ENCODE measurements around the gene PCDHA1.
"Not testable (repeated sequence)": the region's sequence is repeated elsewhere in the genome, so short reads cannot be mapped to it uniquely, and the experiment has no call there.

Gene PCDHA1

DNA sequence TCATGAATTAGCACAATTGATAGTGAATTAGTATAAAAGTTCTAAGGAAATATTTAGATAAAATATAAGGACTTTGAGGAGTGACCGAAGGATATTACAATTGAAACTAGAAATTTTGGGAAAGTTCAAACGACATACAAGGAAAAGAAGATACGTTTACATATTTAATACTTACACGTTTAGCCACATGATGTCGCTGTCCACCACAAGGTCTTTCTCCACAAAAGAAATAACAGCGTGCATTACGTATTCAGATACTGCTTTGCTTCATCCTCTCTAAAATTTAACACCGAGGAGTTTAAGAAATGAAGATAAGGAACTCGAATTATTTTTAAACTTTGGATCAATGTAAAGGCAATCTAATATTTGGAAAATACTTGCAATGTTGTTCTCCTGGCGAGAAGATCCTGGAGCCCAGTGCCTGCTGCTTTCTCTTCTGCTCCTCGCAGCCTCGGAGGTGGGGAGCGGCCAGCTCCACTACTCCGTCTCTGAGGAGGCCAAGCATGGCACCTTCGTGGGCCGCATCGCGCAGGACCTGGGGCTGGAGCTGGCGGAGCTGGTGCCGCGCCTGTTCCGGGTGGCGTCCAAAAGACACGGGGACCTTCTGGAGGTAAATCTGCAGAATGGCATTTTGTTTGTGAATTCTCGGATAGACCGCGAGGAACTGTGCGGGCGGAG, 15.0 kb downstream of the PCDHA1 start, which contains the start of gene PCDHA3:
Gene PCDHA3 (plus strand): TSS at position 242 of the 678 bp plus-strand sequence.
- TF ChIP-seq, protein P1, sequence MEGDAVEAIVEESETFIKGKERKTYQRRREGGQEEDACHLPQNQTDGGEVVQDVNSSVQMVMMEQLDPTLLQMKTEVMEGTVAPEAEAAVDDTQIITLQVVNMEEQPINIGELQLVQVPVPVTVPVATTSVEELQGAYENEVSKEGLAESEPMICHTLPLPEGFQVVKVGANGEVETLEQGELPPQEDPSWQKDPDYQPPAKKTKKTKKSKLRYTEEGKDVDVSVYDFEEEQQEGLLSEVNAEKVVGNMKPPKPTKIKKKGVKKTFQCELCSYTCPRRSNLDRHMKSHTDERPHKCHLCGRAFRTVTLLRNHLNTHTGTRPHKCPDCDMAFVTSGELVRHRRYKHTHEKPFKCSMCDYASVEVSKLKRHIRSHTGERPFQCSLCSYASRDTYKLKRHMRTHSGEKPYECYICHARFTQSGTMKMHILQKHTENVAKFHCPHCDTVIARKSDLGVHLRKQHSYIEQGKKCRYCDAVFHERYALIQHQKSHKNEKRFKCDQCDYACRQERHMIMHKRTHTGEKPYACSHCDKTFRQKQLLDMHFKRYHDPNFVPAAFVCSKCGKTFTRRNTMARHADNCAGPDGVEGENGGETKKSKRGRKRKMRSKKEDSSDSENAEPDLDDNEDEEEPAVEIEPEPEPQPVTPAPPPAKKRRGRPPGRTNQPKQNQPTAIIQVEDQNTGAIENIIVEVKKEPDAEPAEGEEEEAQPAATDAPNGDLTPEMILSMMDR (conservative IDR thresholded peaks at IDR 0.05; ENCODE audit: low read depth, low read length) = no peak
- no peak within 1 kb of the TSS for H3K4me3 ChIP-seq (ENCODE audit: low read depth, low read length)
- DNase-seq (ENCODE audit: low read depth) = peak; percentile 6

DNA sequence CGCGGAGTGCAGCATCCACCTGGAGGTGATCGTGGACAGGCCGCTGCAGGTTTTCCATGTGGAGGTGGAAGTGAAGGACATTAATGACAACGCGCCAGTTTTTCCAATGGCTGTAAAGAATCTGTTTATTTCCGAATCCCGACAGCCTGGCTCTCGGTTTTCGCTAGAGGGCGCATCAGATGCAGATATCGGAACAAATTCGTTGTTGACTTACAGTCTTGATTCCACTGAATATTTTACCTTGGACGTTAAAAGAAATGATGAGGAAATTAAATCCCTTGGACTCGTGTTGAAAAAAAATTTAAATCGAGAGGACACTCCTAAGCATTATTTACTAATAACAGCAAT, 15.5 kb downstream of the PCDHA1 start:
- no peak overlapping the region for H3K4me3 ChIP-seq (ENCODE audit: low read depth, low read length)
- peak; percentile 2 for DNase-seq (ENCODE audit: low read depth)
- TF ChIP-seq, protein P1 (conservative IDR thresholded peaks at IDR 0.05; ENCODE audit: low read depth, low read length) = no peak

DNA sequence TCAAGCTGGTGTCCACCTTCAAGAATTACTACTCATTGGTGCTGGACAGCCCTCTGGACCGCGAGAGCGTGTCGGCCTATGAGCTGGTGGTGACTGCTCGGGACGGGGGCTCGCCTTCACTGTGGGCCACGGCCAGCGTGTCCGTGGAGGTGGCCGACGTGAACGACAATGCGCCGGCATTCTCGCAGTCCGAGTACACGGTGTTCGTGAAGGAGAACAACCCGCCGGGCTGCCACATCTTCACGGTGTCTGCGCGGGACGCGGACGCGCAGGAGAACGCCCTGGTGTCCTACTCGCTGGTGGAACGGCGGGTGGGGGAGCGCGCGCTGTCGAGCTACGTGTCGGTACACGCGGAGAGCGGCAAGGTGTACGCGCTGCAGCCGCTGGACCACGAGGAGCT, 16.4 kb downstream of the PCDHA1 start:
- not testable (repeated sequence) for DNase-seq (ENCODE audit: low read depth); H3K4me3 ChIP-seq (ENCODE audit: low read depth, low read length)

DNA sequence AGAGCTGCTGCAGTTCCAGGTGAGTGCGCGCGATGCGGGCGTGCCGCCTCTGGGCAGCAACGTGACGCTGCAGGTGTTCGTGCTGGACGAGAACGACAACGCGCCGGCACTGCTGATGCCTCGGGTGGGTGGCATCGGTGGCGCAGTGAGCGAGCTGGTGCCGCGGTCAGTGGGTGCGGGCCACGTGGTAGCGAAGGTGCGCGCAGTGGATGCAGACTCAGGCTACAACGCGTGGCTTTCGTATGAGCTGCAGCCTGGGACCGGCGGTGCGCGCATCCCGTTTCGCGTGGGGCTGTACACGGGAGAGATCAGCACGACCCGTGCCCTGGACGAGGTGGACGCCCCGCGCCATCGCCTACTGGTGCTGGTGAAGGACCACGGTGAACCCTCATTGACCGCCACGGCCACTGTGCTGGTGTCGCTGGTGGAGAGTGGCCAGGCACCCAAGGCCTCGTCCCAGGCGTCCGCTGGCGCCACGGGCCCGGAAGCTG, 16.9 kb downstream of the PCDHA1 start:
- no peak for DNase-seq (ENCODE audit: low read depth)
- TF ChIP-seq, protein P1 (conservative IDR thresholded peaks at IDR 0.05; ENCODE audit: low read depth, low read length) = no peak
- H3K4me3 ChIP-seq (ENCODE audit: low read depth, low read length) = no peak overlapping the region

DNA sequence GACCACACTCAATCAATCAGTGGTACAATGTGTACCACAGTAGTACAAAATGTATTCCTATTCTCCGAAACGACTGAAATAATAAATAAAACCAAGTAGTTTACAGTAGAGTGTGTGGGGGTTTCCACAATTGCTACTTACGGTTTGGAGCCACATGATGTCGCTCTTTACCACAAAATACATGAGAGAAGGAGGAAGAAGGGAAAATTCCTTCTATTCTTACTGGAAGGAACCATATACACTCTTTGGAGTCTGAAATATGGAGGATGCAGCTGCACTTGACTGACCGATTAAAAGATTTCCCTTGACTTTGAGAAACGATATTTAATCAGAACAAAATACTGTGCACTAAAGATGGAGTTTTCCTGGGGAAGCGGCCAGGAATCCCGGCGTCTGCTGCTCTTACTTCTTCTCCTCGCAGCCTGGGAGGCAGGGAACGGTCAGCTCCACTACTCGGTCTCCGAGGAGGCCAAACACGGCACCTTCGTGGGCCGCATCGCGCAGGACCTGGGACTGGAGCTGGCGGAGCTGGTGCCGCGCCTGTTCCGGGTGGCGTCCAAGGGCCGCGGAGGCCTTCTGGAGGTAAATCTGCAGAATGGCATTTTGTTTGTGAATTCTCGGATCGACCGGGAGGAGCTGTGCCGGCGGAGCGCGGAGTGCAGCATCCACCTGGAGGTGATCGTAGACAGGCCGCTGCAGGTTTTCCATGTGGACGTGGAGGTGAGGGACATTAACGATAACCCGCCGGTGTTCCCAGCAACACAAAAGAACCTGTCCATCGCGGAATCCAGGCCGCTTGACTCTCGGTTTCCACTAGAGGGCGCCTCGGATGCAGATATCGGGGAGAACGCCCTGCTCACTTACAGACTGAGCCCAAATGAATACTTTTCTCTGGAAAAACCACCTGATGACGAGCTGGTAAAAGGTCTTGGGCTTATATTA, 21.2 kb downstream of the PCDHA1 start, which contains the start of gene PCDHA4:
Gene PCDHA4 (plus strand): TSS at position 235 of the 942 bp plus-strand sequence.
- peak; percentile 4 for DNase-seq (ENCODE audit: low read depth)
- no peak within 1 kb of the TSS for H3K4me3 ChIP-seq (ENCODE audit: low read depth, low read length)
- TF ChIP-seq, protein P1 (conservative IDR thresholded peaks at IDR 0.05; ENCODE audit: low read depth, low read length) = peak; percentile 18

DNA sequence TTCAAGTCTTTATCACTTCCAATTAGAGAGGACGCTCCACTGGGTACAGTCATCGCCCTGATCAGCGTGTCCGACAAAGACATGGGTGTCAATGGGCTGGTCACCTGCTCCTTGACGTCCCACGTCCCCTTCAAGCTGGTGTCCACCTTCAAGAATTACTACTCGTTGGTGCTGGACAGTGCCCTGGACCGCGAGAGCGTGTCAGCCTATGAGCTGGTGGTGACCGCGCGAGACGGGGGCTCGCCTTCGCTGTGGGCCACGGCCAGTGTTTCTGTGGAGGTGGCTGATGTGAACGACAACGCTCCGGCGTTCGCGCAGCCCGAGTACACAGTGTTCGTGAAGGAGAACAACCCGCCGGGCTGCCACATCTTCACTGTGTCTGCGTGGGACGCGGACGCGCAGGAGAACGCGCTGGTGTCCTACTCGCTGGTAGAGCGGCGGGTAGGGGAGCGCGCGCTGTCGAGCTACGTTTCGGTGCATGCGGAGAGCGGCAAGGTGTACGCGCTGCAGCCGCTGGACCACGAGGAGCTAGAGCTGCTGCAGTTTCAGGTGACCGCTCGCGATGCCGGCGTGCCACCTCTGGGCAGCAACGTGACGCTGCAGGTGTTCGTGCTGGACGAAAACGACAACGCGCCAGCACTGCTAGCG, 22.4 kb downstream of the PCDHA1 start:
- not testable (repeated sequence) for DNase-seq (ENCODE audit: low read depth); H3K4me3 ChIP-seq (ENCODE audit: low read depth, low read length)

DNA sequence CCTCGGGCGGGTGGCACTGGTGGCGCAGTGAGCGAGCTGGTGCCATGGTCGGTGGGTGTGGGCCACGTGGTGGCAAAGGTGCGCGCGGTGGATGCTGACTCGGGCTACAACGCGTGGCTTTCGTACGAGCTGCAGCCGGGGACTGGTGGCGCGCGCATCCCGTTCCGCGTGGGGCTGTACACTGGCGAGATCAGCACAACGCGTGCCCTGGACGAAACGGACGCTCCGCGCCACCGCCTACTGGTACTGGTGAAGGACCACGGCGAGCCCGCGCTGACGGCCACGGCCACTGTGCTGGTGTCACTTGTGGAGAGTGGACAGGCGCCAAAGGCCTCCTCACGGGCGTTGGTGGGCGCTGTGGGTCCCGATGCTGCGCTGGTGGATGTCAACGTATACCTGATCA, 22.9 kb downstream of the PCDHA1 start:
- no peak overlapping the region for H3K4me3 ChIP-seq (ENCODE audit: low read depth, low read length)
- TF ChIP-seq, protein P1 (conservative IDR thresholded peaks at IDR 0.05; ENCODE audit: low read depth, low read length) = no peak
- no peak for DNase-seq (ENCODE audit: low read depth)

Data from choroid plexus epithelial cell (primary cell).